IMR-90 (cell line): ENCODE data around the gene PRKAR1B. TPM values are rescaled to one million over a fixed set of nuclear protein-coding genes. Genes with fewer than 3 reads are reported as not detected.

Experiments
- ATAC-seq: fragments of 200-7000 bp; cut with Tn5 transposase; 2 replicates; pipeline ENCODE4 v1.9.1; 2020; ENCODE audit warnings: low read depth, mild to moderate bottlenecking, moderate library complexity
- BruUV-seq: library from RNA; stranded (reverse); fragments of 400-500 nt; replicated peaks from 2 replicates; lab custom pipeline; 2021; lab: Mats Ljungman, UMichigan
- CTCF ChIA-PET: fragments of 300-600 bp; formaldehyde crosslinking; extraction: SDS; loops from one replicate; lab custom pipeline; 2021; ENCODE audit warnings: antibody characterized with exemption; lab: Yijun Ruan, JAX
- POLR2A ChIA-PET: fragments of 300-600 bp; sonication (Branson Sonifier 250); formaldehyde crosslinking; loops from one replicate; lab custom pipeline; 2022; ENCODE audit warnings: antibody characterized with exemption; ENCODE audit not compliant: unreplicated experiment; lab: Charles Lee
- DNase-seq: peaks from one replicate; pipeline ENCODE4 v3.0.0; 2013
- H2AFZ ChIP-seq: replicated peaks from 2 replicates; pipeline ENCODE3; 2013; ENCODE audit warnings: low read length, mild to moderate bottlenecking; ENCODE audit not compliant: poor library complexity
- H2AK5ac ChIP-seq: 2 replicates; pipeline ENCODE4 v1.6.1; 2013; ENCODE audit warnings: low read depth, low read length, inconsistent platforms
- H2AK9ac ChIP-seq: replicated peaks from 2 replicates; pipeline ENCODE3; 2013; ENCODE audit warnings: mild to moderate bottlenecking, low read depth, low read length, moderate library complexity; ENCODE audit not compliant: poor library complexity
- H2BK120ac ChIP-seq: 2 replicates; pipeline ENCODE4 v1.6.1; 2013; ENCODE audit warnings: low read depth, low read length, inconsistent platforms
- H2BK15ac ChIP-seq: 3 replicates; pipeline ENCODE4 v1.6.1; 2013; ENCODE audit warnings: low read depth, low read length, inconsistent platforms
- H2BK20ac ChIP-seq: 2 replicates; pipeline ENCODE4 v1.6.1; 2013; ENCODE audit warnings: low read depth, mild to moderate bottlenecking, inconsistent platforms, low read length, moderate library complexity
- H2BK5ac ChIP-seq: 2 replicates; pipeline ENCODE4 v1.6.1; 2013; ENCODE audit warnings: mild to moderate bottlenecking, low read depth, low read length, inconsistent platforms; ENCODE audit not compliant: poor library complexity, severe bottlenecking
- H3K14ac ChIP-seq: replicated peaks from 2 replicates; pipeline ENCODE4 v1.6.1; 2013; ENCODE audit warnings: low read depth, low read length, inconsistent platforms
- H3K18ac ChIP-seq: 2 replicates; pipeline ENCODE4 v1.6.1; 2013; ENCODE audit warnings: low read depth, low read length, control low read depth
- H3K23ac ChIP-seq: 2 replicates; pipeline ENCODE4 v1.6.1; 2013; ENCODE audit warnings: low read depth, low read length, inconsistent platforms
- H3K27ac ChIP-seq: 2 replicates; pipeline ENCODE4 v1.5.1; 2013; ENCODE audit warnings: mild to moderate bottlenecking, control low read depth, low read length; ENCODE audit not compliant: insufficient read depth
- H3K27me3 ChIP-seq: 2 replicates; pipeline ENCODE4 v1.6.1; 2013; ENCODE audit warnings: low read length; ENCODE audit not compliant: control insufficient read depth, insufficient read depth
- H3K36me3 ChIP-seq: 2 replicates; pipeline ENCODE4 v1.6.1; 2013; ENCODE audit warnings: low read length, mixed read lengths; ENCODE audit not compliant: control insufficient read depth, insufficient read depth
- H3K4ac ChIP-seq: 2 replicates; pipeline ENCODE4 v1.6.1; 2013; ENCODE audit warnings: low read depth, low read length, inconsistent platforms
- H3K4me1 ChIP-seq: 2 replicates; pipeline ENCODE4 v1.6.1; 2013; ENCODE audit warnings: low read length, mixed read lengths; ENCODE audit not compliant: control insufficient read depth, insufficient read depth
- H3K4me2 ChIP-seq: 2 replicates; pipeline ENCODE4 v1.6.1; 2013; ENCODE audit warnings: low read depth, mild to moderate bottlenecking, control low read depth, low read length, moderate library complexity
- H3K4me3 ChIP-seq: 2 replicates; pipeline ENCODE4 v1.5.1; 2013; ENCODE audit warnings: low read depth, mild to moderate bottlenecking, control low read depth, low read length, moderate library complexity; ENCODE audit not compliant: insufficient read depth
- H3K56ac ChIP-seq: 2 replicates; pipeline ENCODE4 v1.6.1; 2013; ENCODE audit warnings: low read length, inconsistent platforms; ENCODE audit not compliant: insufficient read depth; ENCODE audit errors: extremely low read depth
- H3K79me1 ChIP-seq, 2 experiments: 2 replicates each; pipeline ENCODE4 v1.6.1; 2013; ENCODE audit warnings: low read length in 2 of 2, inconsistent platforms in 1 of 2, low read depth in 1 of 2
- H3K9ac ChIP-seq: 2 replicates; pipeline ENCODE4 v1.6.1; 2013; ENCODE audit warnings: low read depth, low read length, control low read depth
- H3K9me1 ChIP-seq: 2 replicates; pipeline ENCODE4 v1.6.1; 2013; ENCODE audit warnings: low read length, inconsistent platforms; ENCODE audit not compliant: insufficient read depth
- H3K9me3 ChIP-seq: 2 replicates; pipeline ENCODE4 v1.6.1; 2013; ENCODE audit warnings: low read length; ENCODE audit not compliant: control insufficient read depth, insufficient read depth
- H4K20me1 ChIP-seq: 2 replicates; pipeline ENCODE4 v1.6.1; 2013; ENCODE audit warnings: low read length, inconsistent platforms; ENCODE audit not compliant: insufficient read depth
- H4K5ac ChIP-seq: 2 replicates; pipeline ENCODE4 v1.6.1; 2013; ENCODE audit warnings: mild to moderate bottlenecking, low read depth, low read length, control low read depth
- H4K8ac ChIP-seq, 2 experiments: 2 replicates each; pipeline ENCODE4 v1.6.1; 2013; ENCODE audit warnings: low read depth in 2 of 2, low read length in 2 of 2, control low read depth in 1 of 2, inconsistent platforms in 1 of 2
- H4K91ac ChIP-seq: 2 replicates; pipeline ENCODE4 v1.6.1; 2013; ENCODE audit warnings: low read depth, low read length, inconsistent platforms; ENCODE audit not compliant: insufficient read depth
- POLR2A ChIP-seq: IDR thresholded peaks from 2 replicates; pipeline ENCODE4 v1.6.1; 2012; ENCODE audit warnings: mild to moderate bottlenecking, low read depth, low read length
- RFX5 ChIP-seq: IDR thresholded peaks from 2 replicates; pipeline ENCODE4 v1.8.0; 2012; ENCODE audit warnings: low read depth, mild to moderate bottlenecking, low read length, moderate library complexity
- WGBS, 2 experiments: methylation state at CpG; one replicate each; pipeline versions ENCODE4 v1.1.5 to v1.1.7; 2013; ENCODE audit warnings: missing lambda C conversion rate in 2 of 2; ENCODE audit not compliant: insufficient read length in 1 of 2; ENCODE audit errors: extremely low coverage in 2 of 2; 5-methylcytosine and 5-hydroxymethylcytosine counted together
- dilution Hi-C: fragments of 300-500 bp; cut with HindIII; formaldehyde crosslinking; loops from one replicate; pipeline ENCODE4 v1.14.3; 2018; ENCODE audit warnings: low sequenced_read_pairs; ENCODE audit not compliant: unreplicated experiment
- in situ Hi-C: fragments of 300-500 bp; cut with MboI; formaldehyde crosslinking; loops from 3 replicates; pipeline ENCODE4 v1.14.3; 2019; ENCODE audit warnings: low sequenced_read_pairs, inconsistent platforms, mixed read lengths
- intact Hi-C: fragments of 100-400 bp; cut with micrococcal nuclease; formaldehyde crosslinking; loops from 2 replicates; pipeline ENCODE4 v1.10.0; 2022
- polyA plus RNA-seq, 3 experiments: library from polyadenylated mRNA; depleted of rRNA; stranded (reverse); fragments of >200 nt; gene quantifications; 2 replicates each; pipeline ENCODE4 v1.2.3, GENCODE V29; 2012; ENCODE audit warnings: low replicate concordance in 1 of 3
- total RNA-seq: library from RNA; depleted of rRNA; stranded (reverse); fragments of >200 nt; gene quantifications from 2 replicates; pipeline ENCODE4 v1.2.3, GENCODE V29; 2012

PRKAR1B gene
- total and polyA plus RNA-seq, 2 of the 4 experiments (the other 2 are of a cell fraction): 15.2 to 20.2 TPM

- Histone ChIP-seq H3K14ac (no peak overlapping the region), H3K9me3 (peaks cover 17% of the 10 kb centered on the region), H3K4me1 (no peaks in the 10 kb centered on the region), H4K20me1 (no peaks in the 10 kb centered on the region), H2BK5ac (no peak overlapping the region), H3K4me2 (no peak overlapping the region), H3K27ac (no peak overlapping the region), H2AK9ac (peak overlapping the region; percentile 72), H3K36me3 (peaks cover 3% of the 10 kb centered on the region), H3K9me1 (no peaks in the 10 kb centered on the region), H2AK5ac (no peak overlapping the region), H3K23ac (no peak overlapping the region), H3K9ac (no peak overlapping the region), H2BK20ac (no peak overlapping the region), H3K4me3 (no peak overlapping the region), H2BK120ac (no peak overlapping the region), H4K91ac (no peak overlapping the region), H4K5ac (no peak overlapping the region), H2BK15ac (no peak overlapping the region), H4K8ac (no peak overlapping the region), H2AFZ (no peak overlapping the region), H3K18ac (no peak overlapping the region), H3K56ac (no peak overlapping the region), H3K27me3 (no peaks in the 10 kb centered on the region), H3K79me1 (no peaks in the 10 kb centered on the region), H3K4ac (no peak overlapping the region)
- in situ Hi-C loops (no loop called here), intact Hi-C loops (no loop called here), dilution Hi-C loops (no loop called here)
- no peak for DNase-seq
- BruUV-seq: no TSS peak
- TF ChIP-seq POLR2A: no peak
- TF ChIP-seq RFX5: no peak
- ATAC-seq: no peak
- 91% methylated on average over 6 of the region's 11 CpGs; no CpG with 5 or more reads in 1 of the 2 experiments for WGBS, 2 experiments
- CTCF ChIA-PET: no interaction called here
- POLR2A ChIA-PET: no interaction called here
These were observed 44.3 kb downstream of the PRKAR1B start for GRCh38 chr7:682810-683209.
